ENCODE results near the gene HIRIP3. TPM values are rescaled to one million over a fixed set of nuclear protein-coding genes. Genes with fewer than 3 reads are reported as not detected.

HIRIP3 gene
- total and polyA plus RNA-seq, 2 experiments from 2014 or later = 3.2 to 11.9 TPM

- no peak for DNase-seq
- in situ Hi-C loops (cut with MboI) = no loop called here
- Histone ChIP-seq H3K4me1 (ENCODE audit: insufficient read depth) (no peaks in the 10 kb centered on the region), H2AFZ (no peak overlapping the region), H3K9ac (no peak overlapping the region), H3K79me2 (ENCODE audit: insufficient read depth) (no peaks in the 10 kb centered on the region), H3K27me3 (replicated peaks; ENCODE audit: insufficient read depth) (peaks cover 44% of the 10 kb centered on the region), H3K27ac (no peak overlapping the region), H3F3A (ENCODE audit: insufficient read depth) (no peaks in the 10 kb centered on the region), H4K20me1 (ENCODE audit: insufficient read depth) (no peaks in the 10 kb centered on the region), H3K4me2 (ENCODE audit: unreplicated experiment) (no peak overlapping the region), H3K9me2 (ENCODE audit: insufficient read depth) (no peaks in the 10 kb centered on the region), H3K4me3 (no peak overlapping the region), H3K36me3 (ENCODE audit: low read depth) (no peaks in the 10 kb centered on the region), H3K9me3 (ENCODE audit: low read depth) (no peaks in the 10 kb centered on the region)
- TF ChIP-seq EZH2phosphoT487 (IDR thresholded peaks at IDR 0.05; ENCODE audit: insufficient read depth, low read depth) = no peak
- 18 to 24% methylated on average over 20 to 23 of the region's 23 CpGs for WGBS, 2 experiments (ENCODE audit: low coverage in 1 of 2, low lambda C conversion rate in 2 of 2, missing lambda C conversion rate in 2 of 2)
Observed at GRCh38 chr16:30030011-30030685, 34.7 kb upstream of the HIRIP3 start.

- H3K4me2 ChIP-seq (ENCODE audit: unreplicated experiment) = no peak overlapping the region
- no peaks in the 10 kb centered on the region for H3K79me2 ChIP-seq (ENCODE audit: insufficient read depth)
- in situ Hi-C loops (cut with MboI) = loop anchor here (10.0 kb wide), 2 partner anchors 54 to 324 kb away; partner anchors contain the start of gene TAOK2
- no peaks in the 10 kb centered on the region for H3K4me1 ChIP-seq (ENCODE audit: insufficient read depth)
- H3K27ac ChIP-seq = no peak overlapping the region
- no peak overlapping the region for H3K4me3 ChIP-seq
- TF ChIP-seq EZH2phosphoT487 (IDR thresholded peaks at IDR 0.05; ENCODE audit: insufficient read depth, low read depth) (no peak), EZH2 (IDR thresholded peaks at IDR 0.05; ENCODE audit: insufficient read depth, poor library complexity, severe bottlenecking) (no peak)
- no peak overlapping the region for H3K9ac ChIP-seq
- H3K36me3 ChIP-seq (ENCODE audit: low read depth) = no peaks in the 10 kb centered on the region
- no peak overlapping the region for H2AFZ ChIP-seq
- H3F3A ChIP-seq (ENCODE audit: insufficient read depth) = no peaks in the 10 kb centered on the region
- DNase-seq = peak; percentile 33
- H3K9me3 ChIP-seq (ENCODE audit: low read depth) = no peaks in the 10 kb centered on the region
- H4K20me1 ChIP-seq (ENCODE audit: insufficient read depth) = no peaks in the 10 kb centered on the region
- 13 to 16% methylated on average over 14 to 18 of the region's 18 CpGs for WGBS, 2 experiments (ENCODE audit: low coverage in 1 of 2, low lambda C conversion rate in 2 of 2, missing lambda C conversion rate in 2 of 2)
- H3K9me2 ChIP-seq (ENCODE audit: insufficient read depth) = no peaks in the 10 kb centered on the region
- H3K27me3 ChIP-seq (replicated peaks; ENCODE audit: insufficient read depth) = peaks cover 44% of the 10 kb centered on the region
Observed at GRCh38 chr16:30028438-30029076, 33.1 kb upstream of the HIRIP3 start.

GRCh38 chr16:30027588-30028437 is 32.4 kb upstream of the HIRIP3 start:
- Histone ChIP-seq H3K9ac (no peak overlapping the region), H2AFZ (no peak overlapping the region), H3K27me3 (replicated peaks; ENCODE audit: insufficient read depth) (peaks cover 44% of the 10 kb centered on the region), H3K4me3 (no peak overlapping the region), H3K9me2 (ENCODE audit: insufficient read depth) (no peaks in the 10 kb centered on the region), H3F3A (ENCODE audit: insufficient read depth) (no peaks in the 10 kb centered on the region), H3K4me1 (ENCODE audit: insufficient read depth) (no peaks in the 10 kb centered on the region), H3K9me3 (ENCODE audit: low read depth) (no peaks in the 10 kb centered on the region), H3K79me2 (ENCODE audit: insufficient read depth) (no peaks in the 10 kb centered on the region), H3K4me2 (ENCODE audit: unreplicated experiment) (no peak overlapping the region), H3K36me3 (ENCODE audit: low read depth) (no peaks in the 10 kb centered on the region), H4K20me1 (ENCODE audit: insufficient read depth) (no peaks in the 10 kb centered on the region), H3K27ac (no peak overlapping the region)
- no peak for DNase-seq
- 17 to 20% methylated on average over 12 to 13 of the region's 13 CpGs for WGBS, 2 experiments (ENCODE audit: low coverage in 1 of 2, low lambda C conversion rate in 2 of 2, missing lambda C conversion rate in 2 of 2)
- in situ Hi-C loops (cut with MboI) = loop anchor here (10.0 kb wide), 2 partner anchors 53 to 323 kb away; partner anchors contain the start of gene TAOK2
- no peak for TF ChIP-seq EZH2 (IDR thresholded peaks at IDR 0.05; ENCODE audit: insufficient read depth, poor library complexity, severe bottlenecking)
- no peak for TF ChIP-seq EZH2phosphoT487 (IDR thresholded peaks at IDR 0.05; ENCODE audit: insufficient read depth, low read depth)

- no peak overlapping the region for H2AFZ ChIP-seq
- no peak overlapping the region for H3K27ac ChIP-seq
- no peaks in the 10 kb centered on the region for H3F3A ChIP-seq (ENCODE audit: insufficient read depth)
- no peaks in the 10 kb centered on the region for H4K20me1 ChIP-seq (ENCODE audit: insufficient read depth)
- H3K9me3 ChIP-seq (ENCODE audit: low read depth) = no peaks in the 10 kb centered on the region
- H3K9ac ChIP-seq = no peak overlapping the region
- in situ Hi-C loops (cut with MboI) = loop anchor here (10.0 kb wide), 2 partner anchors 52 to 322 kb away; partner anchors contain the start of gene TAOK2
- peaks cover 37% of the 10 kb centered on the region for H3K27me3 ChIP-seq (replicated peaks; ENCODE audit: insufficient read depth)
- no peaks in the 10 kb centered on the region for H3K79me2 ChIP-seq (ENCODE audit: insufficient read depth)
- H3K4me3 ChIP-seq = no peak overlapping the region
- H3K9me2 ChIP-seq (ENCODE audit: insufficient read depth) = no peaks in the 10 kb centered on the region
- no peaks in the 10 kb centered on the region for H3K4me1 ChIP-seq (ENCODE audit: insufficient read depth)
- no peaks in the 10 kb centered on the region for H3K36me3 ChIP-seq (ENCODE audit: low read depth)
- no peak for DNase-seq
- TF ChIP-seq EZH2 (IDR thresholded peaks at IDR 0.05; ENCODE audit: insufficient read depth, poor library complexity, severe bottlenecking) = no peak
- WGBS, 2 experiments (ENCODE audit: low coverage in 1 of 2, low lambda C conversion rate in 2 of 2, missing lambda C conversion rate in 2 of 2) = 73 to 78% methylated on average over 15 to 18 of the region's 18 CpGs
- no peak overlapping the region for H3K4me2 ChIP-seq (ENCODE audit: unreplicated experiment)
Observed at GRCh38 chr16:30026449-30026848, 31.0 kb upstream of the HIRIP3 start.

All from GM23248 (cell line).